Esophagus squamous epithelium (tissue), 5 donors: ENCODE measurements around the gene BASP1. TPM values are rescaled to one million over a fixed set of nuclear protein-coding genes. Genes with fewer than 3 reads are reported as not detected.

ENCODE experiments used
- DNase-seq: peaks from one replicate; lab custom pipeline; 2025; lab: John Stamatoyannopoulos, UW
- H3K27ac ChIP-seq, 4 donors: fragments of 200-600 bp; sonication (generic); one replicate each; pipeline ENCODE4 v1.5.1; 2016 to 2019; ENCODE audit warnings: mild to moderate bottlenecking in 1 of 4
- H3K27me3 ChIP-seq, 4 donors: fragments of 200-600 bp; sonication (generic); 1 replicate in 3 of 4; 2 replicates in 1 of 4; pipeline versions ENCODE4 v1.5.1 to v1.6.0; 2017 to 2021; ENCODE audit warnings: antibody characterized with exemption in 1 of 4
- H3K36me3 ChIP-seq, 3 donors: fragments of 200-600 bp; sonication (generic); one replicate each; pipeline ENCODE4 v1.5.1; 2016 to 2019
- H3K4me1 ChIP-seq, 3 donors: fragments of 200-600 bp; sonication (generic); one replicate each; pipeline ENCODE4 v1.5.1; 2017 to 2019
- H3K4me3 ChIP-seq, 4 donors: fragments of 200-600 bp; sonication (generic); 1 replicate in 3 of 4; 2 replicates in 1 of 4; pipeline ENCODE4 v1.5.1; 2016 to 2019; ENCODE audit warnings: mild to moderate bottlenecking in 2 of 4, moderate library complexity in 1 of 4
- H3K9me3 ChIP-seq, 3 donors: fragments of 200-600 bp; sonication (generic); one replicate each; pipeline ENCODE4 v1.5.1; 2016 to 2019
- CTCF ChIP-seq, 6 experiments: fragments of 450-650 bp in 4 of 6; fragments of 200-600 bp in 2 of 6; sonication (generic) in 2 of 6; IDR thresholded peaks; one replicate each; pipeline ENCODE4 v1.5.1; 2016 to 2019; ENCODE audit warnings: antibody characterized with exemption in 6 of 6, mild to moderate bottlenecking in 4 of 6, moderate library complexity in 4 of 6
- POLR2A ChIP-seq, 4 donors: fragments of 450-650 bp; IDR thresholded peaks; one replicate each; pipeline ENCODE4 v1.6.1; 2017; ENCODE audit warnings: antibody characterized with exemption in 4 of 4, mild to moderate bottlenecking in 4 of 4, moderate library complexity in 3 of 4
- WGBS, 2 donors: methylation state at CpG; one replicate each; pipeline ENCODE4 v1.1.5; 2018; 5-methylcytosine and 5-hydroxymethylcytosine counted together
- intact Hi-C: fragments of 100-400 bp; cut with DNase I; formaldehyde crosslinking; loops from one replicate; pipeline ENCODE4 v1.15.0; 2022
- total RNA-seq, 4 donors: library from RNA; depleted of rRNA; stranded (reverse); fragments of >200 nt; gene quantifications; one replicate each; pipeline ENCODE4 v1.1.0, GENCODE V29; 2016
- donor health status: DM: yes; HTN: yes; CAD: no.

Gene BASP1
- total RNA-seq, 4 donors from 2014 or later, result 5.2 to 16.7 (median 13.6) TPM

GRCh38 chr5:17220469-17220868 lies 3.0 kb downstream of the BASP1 start:
- DNase-seq, result no peak

GRCh38 chr5:17221843-17222636 lies 4.6 kb downstream of the BASP1 start:
- DNase-seq, result no peak
- no peak for TF ChIP-seq POLR2A (IDR thresholded peaks at IDR 0.05)
- TF ChIP-seq CTCF (IDR thresholded peaks at IDR 0.05), result no peak
- no peaks in the 10 kb centered on the region for H3K36me3 ChIP-seq
- 54 to 67% methylated on average over 3 to 4 of the region's 4 CpGs for WGBS, 2 donors
- H3K27me3 ChIP-seq, result peaks cover 0 to 28% (median 0%) of the 10 kb centered on the region in 4 donors
- H3K4me1 ChIP-seq, result peaks cover under 1 to 22% (median 3%) of the 10 kb centered on the region in 3 donors
- no peak overlapping the region for H3K4me3 ChIP-seq
- no peak overlapping the region for H3K27ac ChIP-seq
- intact Hi-C loops, result no loop called here
- H3K9me3 ChIP-seq, result no peaks in the 10 kb centered on the region

More at GRCh38 chr5:17220469-17220868, 3.0 kb downstream of the BASP1 start:
- intact Hi-C loops, result no loop called here
- H3K27me3 ChIP-seq, result peaks cover 0 to 42% (median 2%) of the 10 kb centered on the region in 4 donors
- H3K27ac ChIP-seq, result no peak overlapping the region
- peaks cover 8 to 31% (median 8%) of the 10 kb centered on the region in 3 donors for H3K4me1 ChIP-seq
- no peaks in the 10 kb centered on the region for H3K36me3 ChIP-seq
- TF ChIP-seq CTCF (IDR thresholded peaks at IDR 0.05), result no peak
- TF ChIP-seq POLR2A (IDR thresholded peaks at IDR 0.05), result no peak
- no peaks in the 10 kb centered on the region for H3K9me3 ChIP-seq
- WGBS, 2 donors, result 76 to 92% methylated on average over 4 of the region's 4 CpGs
- H3K4me3 ChIP-seq, result no peak overlapping the region

GRCh38 chr5:17222664-17223063 lies 5.2 kb downstream of the BASP1 start:
- intact Hi-C loops, result no loop called here
- WGBS, 2 donors, result 60 to 74% methylated on average over 2 of the region's 2 CpGs
- TF ChIP-seq POLR2A (IDR thresholded peaks at IDR 0.05) (no peak), CTCF (IDR thresholded peaks at IDR 0.05) (no peak)

GRCh38 chr5:17223367-17224185 lies 6.1 kb downstream of the BASP1 start:
- 77 to 79% methylated on average over 5 of the region's 5 CpGs for WGBS, 2 donors
- Histone ChIP-seq H3K4me3 (no peak overlapping the region), H3K4me1 (peaks cover 0 to 14% (median 6%) of the 10 kb centered on the region in 3 donors), H3K9me3 (no peaks in the 10 kb centered on the region), H3K36me3 (no peaks in the 10 kb centered on the region), H3K27me3 (peaks cover 0 to 12% (median 0%) of the 10 kb centered on the region in 4 donors), H3K27ac (no peak overlapping the region)
- intact Hi-C loops, result no loop called here
- TF ChIP-seq CTCF (IDR thresholded peaks at IDR 0.05), result no peak
- TF ChIP-seq POLR2A (IDR thresholded peaks at IDR 0.05), result no peak
- no peak for DNase-seq

More at GRCh38 chr5:17222664-17223063, 5.2 kb downstream of the BASP1 start:
- no peak overlapping the region for H3K4me3 ChIP-seq
- no peaks in the 10 kb centered on the region for H3K9me3 ChIP-seq
- no peak for DNase-seq
- no peaks in the 10 kb centered on the region for H3K36me3 ChIP-seq
- peaks cover 0 to 16% (median 3%) of the 10 kb centered on the region in 3 donors for H3K4me1 ChIP-seq
- peaks cover 0 to 21% (median 0%) of the 10 kb centered on the region in 4 donors for H3K27me3 ChIP-seq
- H3K27ac ChIP-seq, result no peak overlapping the region
